ENCODE data around the gene DLG4. TPM values are rescaled to one million over a fixed set of nuclear protein-coding genes. Genes with fewer than 3 reads are reported as not detected.

The DLG4 gene
- total RNA-seq, 2 donors from 2014 or later: 3.6 to 9.3 TPM

- Histone ChIP-seq H3K4me3 (no peak overlapping the region), H3K4me1 (peaks cover 66% of the 10 kb centered on the region), H3K9me3 (no peaks in the 10 kb centered on the region), H3K27me3 (no peaks in the 10 kb centered on the region), H3K27ac (peak overlapping the region in 3 of 4 donors; percentile 37 to 53 (median 39)), H3K36me3 (replicated peaks in 1 of 2; ENCODE audit: insufficient read depth in 1 of 2, low read depth in 2 of 2) (no peaks in the 10 kb centered on the region)
- DNase-seq (peak in 3 of 4 donors; percentile 52 to 64 (median 63)), ATAC-seq (no peak)
- WGBS, 2 donors: 7 to 12% methylated on average over 22 to 27 of the region's 32 CpGs
- intact Hi-C loops (cut with DNase I): no loop called here
- TF ChIP-seq, protein P1, sequence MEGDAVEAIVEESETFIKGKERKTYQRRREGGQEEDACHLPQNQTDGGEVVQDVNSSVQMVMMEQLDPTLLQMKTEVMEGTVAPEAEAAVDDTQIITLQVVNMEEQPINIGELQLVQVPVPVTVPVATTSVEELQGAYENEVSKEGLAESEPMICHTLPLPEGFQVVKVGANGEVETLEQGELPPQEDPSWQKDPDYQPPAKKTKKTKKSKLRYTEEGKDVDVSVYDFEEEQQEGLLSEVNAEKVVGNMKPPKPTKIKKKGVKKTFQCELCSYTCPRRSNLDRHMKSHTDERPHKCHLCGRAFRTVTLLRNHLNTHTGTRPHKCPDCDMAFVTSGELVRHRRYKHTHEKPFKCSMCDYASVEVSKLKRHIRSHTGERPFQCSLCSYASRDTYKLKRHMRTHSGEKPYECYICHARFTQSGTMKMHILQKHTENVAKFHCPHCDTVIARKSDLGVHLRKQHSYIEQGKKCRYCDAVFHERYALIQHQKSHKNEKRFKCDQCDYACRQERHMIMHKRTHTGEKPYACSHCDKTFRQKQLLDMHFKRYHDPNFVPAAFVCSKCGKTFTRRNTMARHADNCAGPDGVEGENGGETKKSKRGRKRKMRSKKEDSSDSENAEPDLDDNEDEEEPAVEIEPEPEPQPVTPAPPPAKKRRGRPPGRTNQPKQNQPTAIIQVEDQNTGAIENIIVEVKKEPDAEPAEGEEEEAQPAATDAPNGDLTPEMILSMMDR (IDR thresholded peaks at IDR 0.05): no peak
- no peak for TF ChIP-seq POLR2A (IDR thresholded peaks at IDR 0.05)
Measured at GRCh38 chr17:7217113-7217987, 2.3 kb downstream of the DLG4 start.

- DNase-seq (no peak), ATAC-seq (no peak)
- H3K27ac ChIP-seq: peak overlapping the region in 2 of 4 donors; percentile 39 to 53
- no peaks in the 10 kb centered on the region for H3K27me3 ChIP-seq
- no peaks in the 10 kb centered on the region for H3K9me3 ChIP-seq
- no peak for TF ChIP-seq POLR2A (IDR thresholded peaks at IDR 0.05)
- TF ChIP-seq, protein P1 (IDR thresholded peaks at IDR 0.05): no peak
- H3K4me3 ChIP-seq: no peak overlapping the region
- peaks cover 57% of the 10 kb centered on the region for H3K4me1 ChIP-seq
- WGBS, 2 donors: 35 to 46% methylated on average over 7 of the region's 7 CpGs
- intact Hi-C loops (cut with DNase I): no loop called here
- no peaks in the 10 kb centered on the region for H3K36me3 ChIP-seq (replicated peaks in 1 of 2; ENCODE audit: insufficient read depth in 1 of 2, low read depth in 2 of 2)
Measured at GRCh38 chr17:7216242-7217112, 3.2 kb downstream of the DLG4 start.

DNA sequence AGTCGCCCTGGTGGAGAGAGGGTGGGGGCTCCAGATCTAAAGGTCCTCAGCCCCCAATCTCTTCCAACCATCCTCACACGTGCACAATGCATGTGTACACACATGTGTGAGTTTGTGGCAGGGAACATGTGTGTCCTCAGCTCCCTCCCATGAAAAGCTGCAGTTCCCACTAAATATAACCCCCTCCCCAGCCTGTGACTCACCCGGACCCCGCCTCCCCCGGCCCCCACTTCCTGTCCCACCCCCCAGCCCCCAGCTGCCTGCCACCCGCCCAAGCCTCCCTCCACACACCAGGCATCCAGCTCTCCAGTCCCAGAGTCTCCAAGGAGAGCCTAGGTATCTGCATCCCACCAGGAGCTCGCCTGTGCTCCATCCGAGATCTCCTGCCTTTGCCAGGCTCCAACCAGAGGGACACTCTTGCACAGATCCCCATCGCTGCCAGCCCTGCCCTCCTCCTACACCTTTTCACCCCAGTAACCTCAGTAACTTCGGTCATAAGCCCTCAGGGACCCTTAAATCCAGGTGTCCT lies 3.9 kb downstream of the DLG4 start:
- Histone ChIP-seq H3K4me3 (no peak overlapping the region), H3K27me3 (no peaks in the 10 kb centered on the region), H3K27ac (peak overlapping the region in 3 of 4 donors; percentile 16 to 76 (median 76)), H3K4me1 (peaks cover 49% of the 10 kb centered on the region), H3K9me3 (no peaks in the 10 kb centered on the region), H3K36me3 (replicated peaks in 1 of 2; ENCODE audit: insufficient read depth in 1 of 2, low read depth in 2 of 2) (no peaks in the 10 kb centered on the region)
- WGBS, 2 donors: 19 to 34% methylated on average over 6 to 10 of the region's 10 CpGs
- ATAC-seq: no peak
- TF ChIP-seq, protein P1 (IDR thresholded peaks at IDR 0.05): no peak
- no peak for TF ChIP-seq POLR2A (IDR thresholded peaks at IDR 0.05)
- intact Hi-C loops (cut with DNase I): no loop called here
- DNase-seq: no peak

GRCh38 chr17:7215136-7215638 lies 4.4 kb downstream of the DLG4 start:
- 35 to 38% methylated on average over 7 to 9 of the region's 9 CpGs for WGBS, 2 donors
- DNase-seq (no peak), ATAC-seq (no peak)
- Histone ChIP-seq H3K4me3 (no peak overlapping the region), H3K27me3 (no peaks in the 10 kb centered on the region), H3K27ac (peak overlapping the region in 3 of 4 donors; percentile 16 to 76 (median 76)), H3K36me3 (replicated peaks in 1 of 2; ENCODE audit: insufficient read depth in 1 of 2, low read depth in 2 of 2) (no peaks in the 10 kb centered on the region), H3K9me3 (no peaks in the 10 kb centered on the region), H3K4me1 (peaks cover 46% of the 10 kb centered on the region)
- TF ChIP-seq, protein P1 (IDR thresholded peaks at IDR 0.05): no peak
- no peak for TF ChIP-seq POLR2A (IDR thresholded peaks at IDR 0.05)
- intact Hi-C loops (cut with DNase I): no loop called here

Measured in body of pancreas (tissue), 4 donors.